PC-3 (cell line): ENCODE measurements around the gene TMC5. TPM values are rescaled to one million over a fixed set of nuclear protein-coding genes. Genes with fewer than 3 reads are reported as not detected.
"Not testable (repeated sequence)": the region's sequence is repeated elsewhere in the genome, so short reads cannot be mapped to it uniquely, and the experiment has no call there.

Experiments
- ATAC-seq: fragments of 200-7000 bp; cut with Tn5 transposase; 2 replicates; pipeline ENCODE4 v1.9.1; 2020; ENCODE audit warnings: mild to moderate bottlenecking, moderate library complexity
- BruUV-seq: library from RNA; stranded (reverse); fragments of 400-500 nt; replicated peaks from 2 replicates; lab custom pipeline; 2021; lab: Mats Ljungman, UMichigan
- CTCF ChIA-PET: fragments of 300-600 bp; sonication (Branson Sonifier 250); formaldehyde crosslinking; loops from one replicate; lab custom pipeline; 2022; ENCODE audit warnings: antibody characterized with exemption; lab: Charles Lee
- POLR2A ChIA-PET: fragments of 300-600 bp; sonication (Branson Sonifier 250); formaldehyde crosslinking; loops from one replicate; lab custom pipeline; 2022; ENCODE audit warnings: antibody characterized with exemption; ENCODE audit not compliant: unreplicated experiment; lab: Charles Lee
- DNase-seq: peaks from one replicate; pipeline ENCODE4 v3.0.0-alpha.2; 2015
- H2AFZ ChIP-seq: fragments of 300-600 bp; sonication (generic); 2 replicates; pipeline ENCODE4 v1.6.0; 2016; ENCODE audit warnings: antibody characterized with exemption, low read length
- H3F3A ChIP-seq: fragments of 300-600 bp; sonication (generic); one replicate; pipeline ENCODE4 v1.6.0; 2017; ENCODE audit warnings: antibody characterized with exemption, low read length, control low read depth, mild to moderate bottlenecking; ENCODE audit not compliant: unreplicated experiment
- H3K27ac ChIP-seq: fragments of 300-600 bp; sonication (generic); 2 replicates; pipeline ENCODE4 v1.5.1; 2016; ENCODE audit warnings: mild to moderate bottlenecking, low read length
- H3K27me3 ChIP-seq: fragments of 300-600 bp; sonication (generic); 2 replicates; pipeline ENCODE4 v1.6.1; 2016; ENCODE audit warnings: low read length, mixed read lengths
- H3K36me3 ChIP-seq: fragments of 300-600 bp; sonication (generic); 2 replicates; pipeline ENCODE4 v1.6.1; 2016; ENCODE audit warnings: low read depth, mixed run types, low read length, mixed read lengths
- H3K4me1 ChIP-seq: fragments of 300-600 bp; sonication (generic); 2 replicates; pipeline ENCODE4 v1.5.1; 2016; ENCODE audit warnings: low read length; ENCODE audit not compliant: insufficient read depth
- H3K4me2 ChIP-seq: fragments of 300-600 bp; sonication (generic); 2 replicates; pipeline ENCODE4 v1.6.0; 2016; ENCODE audit warnings: low read length
- H3K4me3 ChIP-seq: fragments of 300-600 bp; sonication (generic); 2 replicates; pipeline ENCODE4 v1.5.1; 2016; ENCODE audit warnings: mild to moderate bottlenecking, low read length, mixed read lengths
- H3K79me2 ChIP-seq: fragments of 300-600 bp; sonication (generic); 2 replicates; pipeline ENCODE4 v1.6.1; 2017; ENCODE audit warnings: low read length, mixed read lengths
- H3K9ac ChIP-seq: fragments of 300-600 bp; sonication (generic); 2 replicates; pipeline ENCODE4 v1.6.0; 2016; ENCODE audit warnings: mild to moderate bottlenecking, low read length
- H3K9me2 ChIP-seq: fragments of 300-600 bp; sonication (generic); replicated peaks from 2 replicates; pipeline ENCODE4 v1.6.1; 2016; ENCODE audit warnings: mixed run types, low read length, mixed read lengths
- H3K9me3 ChIP-seq: fragments of 300-600 bp; sonication (generic); 2 replicates; pipeline ENCODE4 v1.6.1; 2016; ENCODE audit warnings: low read length, mixed read lengths
- H4K20me1 ChIP-seq: fragments of 300-600 bp; sonication (generic); 2 replicates; pipeline ENCODE4 v1.6.1; 2016; ENCODE audit warnings: low read length, mixed read lengths
- EZH2 ChIP-seq: fragments of 300-600 bp; sonication (generic); IDR thresholded peaks from one replicate; pipeline ENCODE4 v1.6.1; 2017; ENCODE audit warnings: antibody characterized with exemption, mild to moderate bottlenecking, low read length; ENCODE audit not compliant: unreplicated experiment
- EZH2phosphoT487 ChIP-seq: fragments of 300-600 bp; sonication (generic); IDR thresholded peaks from 2 replicates; pipeline ENCODE4 v1.6.1; 2018; ENCODE audit warnings: mild to moderate bottlenecking, antibody characterized with exemption, low read length, borderline replicate concordance
- intact Hi-C: fragments of 100-400 bp; cut with micrococcal nuclease; formaldehyde crosslinking; loops from 2 replicates; pipeline ENCODE4 v1.9.0; 2023
- total RNA-seq: library from RNA; depleted of rRNA; stranded (reverse); fragments of >200 nt; gene quantifications from 2 replicates; pipeline ENCODE4 v1.2.3, GENCODE V29; 2014
- TF ChIP-seq, protein P1 (sequence below): fragments of 300-600 bp; sonication (generic); conservative IDR thresholded peaks from 2 replicates; pipeline ENCODE4 v1.5.1; 2017; ENCODE audit warnings: antibody characterized with exemption, low read depth, mild to moderate bottlenecking, low read length

The TMC5 gene
- total RNA-seq, 1 experiment from 2014 or later = 7.4 TPM

DNA sequence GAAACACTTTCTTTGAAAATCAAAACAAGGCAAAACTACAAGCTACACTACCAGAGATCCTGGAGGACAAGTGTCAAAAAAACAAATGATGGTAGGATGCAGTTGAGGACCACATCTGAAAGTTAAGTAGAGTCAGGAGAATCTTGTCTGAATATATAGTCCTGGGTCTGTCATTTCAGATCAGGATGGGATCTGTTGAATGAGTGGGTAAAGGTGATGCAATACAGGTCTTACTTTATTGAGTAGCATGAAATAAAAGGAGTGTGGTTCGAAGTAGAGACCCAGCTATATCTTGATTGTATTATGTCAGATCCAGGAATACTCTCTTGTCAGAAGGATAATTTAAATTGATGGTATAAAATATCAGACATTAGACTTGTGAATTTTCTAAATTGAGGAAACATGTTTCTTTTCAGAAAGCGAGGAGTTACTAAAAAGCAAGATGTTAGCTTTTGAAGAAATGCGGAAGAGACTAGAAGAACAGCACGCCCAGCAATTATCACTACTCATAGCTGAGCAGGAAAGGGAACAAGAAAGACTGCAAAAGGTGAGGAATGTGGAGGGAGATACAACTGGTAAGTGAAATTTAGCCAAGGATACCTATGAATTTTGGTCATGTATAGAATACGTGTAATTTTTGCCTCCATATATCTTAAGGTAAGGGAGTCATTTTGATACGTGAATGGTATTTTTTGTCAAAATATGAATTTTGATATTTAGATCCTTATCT, 122.7 kb downstream of the TMC5 start:
- ChIA-PET POLR2A (no interaction called here), CTCF (no interaction called here)
- H2AFZ ChIP-seq = no peak overlapping the region
- TF ChIP-seq, protein P1, sequence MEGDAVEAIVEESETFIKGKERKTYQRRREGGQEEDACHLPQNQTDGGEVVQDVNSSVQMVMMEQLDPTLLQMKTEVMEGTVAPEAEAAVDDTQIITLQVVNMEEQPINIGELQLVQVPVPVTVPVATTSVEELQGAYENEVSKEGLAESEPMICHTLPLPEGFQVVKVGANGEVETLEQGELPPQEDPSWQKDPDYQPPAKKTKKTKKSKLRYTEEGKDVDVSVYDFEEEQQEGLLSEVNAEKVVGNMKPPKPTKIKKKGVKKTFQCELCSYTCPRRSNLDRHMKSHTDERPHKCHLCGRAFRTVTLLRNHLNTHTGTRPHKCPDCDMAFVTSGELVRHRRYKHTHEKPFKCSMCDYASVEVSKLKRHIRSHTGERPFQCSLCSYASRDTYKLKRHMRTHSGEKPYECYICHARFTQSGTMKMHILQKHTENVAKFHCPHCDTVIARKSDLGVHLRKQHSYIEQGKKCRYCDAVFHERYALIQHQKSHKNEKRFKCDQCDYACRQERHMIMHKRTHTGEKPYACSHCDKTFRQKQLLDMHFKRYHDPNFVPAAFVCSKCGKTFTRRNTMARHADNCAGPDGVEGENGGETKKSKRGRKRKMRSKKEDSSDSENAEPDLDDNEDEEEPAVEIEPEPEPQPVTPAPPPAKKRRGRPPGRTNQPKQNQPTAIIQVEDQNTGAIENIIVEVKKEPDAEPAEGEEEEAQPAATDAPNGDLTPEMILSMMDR = no peak
- TF ChIP-seq EZH2 (no peak), EZH2phosphoT487 (no peak)
- no peaks in the 10 kb centered on the region for H3K27me3 ChIP-seq
- no peak overlapping the region for H3K27ac ChIP-seq
- H3K4me2 ChIP-seq = no peak overlapping the region
- H3K4me3 ChIP-seq = no peak overlapping the region
- BruUV-seq = no TSS peak
- H3K79me2 ChIP-seq = no peaks in the 10 kb centered on the region
- peaks cover 23% of the 10 kb centered on the region for H3K36me3 ChIP-seq
- H3K9ac ChIP-seq = no peak overlapping the region
- intact Hi-C loops = no loop called here
- no peaks in the 10 kb centered on the region for H3K9me2 ChIP-seq
- ATAC-seq (no peak), DNase-seq (no peak)
- no peaks in the 10 kb centered on the region for H3K9me3 ChIP-seq
- H3K4me1 ChIP-seq = no peaks in the 10 kb centered on the region
- H3F3A ChIP-seq = no peaks in the 10 kb centered on the region
- no peaks in the 10 kb centered on the region for H4K20me1 ChIP-seq

DNA sequence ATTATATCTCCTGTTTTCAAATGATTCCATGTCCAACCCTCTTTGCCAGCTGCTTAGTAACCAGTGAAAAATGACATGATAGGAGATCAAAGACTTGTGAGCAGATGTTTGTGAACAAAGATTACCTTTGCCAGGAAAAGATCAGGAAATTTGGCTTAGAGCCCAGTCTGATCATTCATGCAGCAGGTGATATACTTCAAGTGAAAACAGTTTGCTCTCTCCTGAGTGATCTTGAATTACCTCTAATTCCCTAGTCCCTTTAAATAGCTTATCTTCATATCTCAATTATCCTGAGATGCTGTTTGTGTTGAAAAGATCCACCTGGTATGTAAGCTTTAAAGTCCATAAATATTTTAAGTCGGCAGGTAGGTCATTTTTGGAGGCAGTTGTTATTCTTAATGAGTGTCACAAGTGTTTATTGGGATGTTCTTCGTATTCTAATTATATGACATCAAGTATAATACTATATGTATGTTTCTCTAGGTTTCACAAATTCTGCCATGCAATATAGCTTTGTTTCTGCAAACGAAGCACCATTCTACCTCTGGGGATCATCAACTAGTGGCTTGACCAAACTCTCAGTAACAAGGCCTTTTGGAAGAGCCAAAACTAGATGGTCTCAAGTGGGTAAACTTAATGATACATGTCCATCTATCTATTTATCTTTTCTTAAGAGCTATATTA, 124.6 kb downstream of the TMC5 start:
- no peaks in the 10 kb centered on the region for H3K9me3 ChIP-seq
- no peak overlapping the region for H3K4me3 ChIP-seq
- no peaks in the 10 kb centered on the region for H3K9me2 ChIP-seq
- no peaks in the 10 kb centered on the region for H3K79me2 ChIP-seq
- no peaks in the 10 kb centered on the region for H3F3A ChIP-seq
- no peak overlapping the region for H3K27ac ChIP-seq
- no peak for ATAC-seq
- no TSS peak for BruUV-seq
- no peak overlapping the region for H3K9ac ChIP-seq
- ChIA-PET POLR2A (no interaction called here), CTCF (no interaction called here)
- H3K36me3 ChIP-seq = peaks cover 23% of the 10 kb centered on the region
- no peak overlapping the region for H3K4me2 ChIP-seq
- no peaks in the 10 kb centered on the region for H3K4me1 ChIP-seq
- no peak overlapping the region for H2AFZ ChIP-seq
- no peak for TF ChIP-seq EZH2phosphoT487
- no peak for TF ChIP-seq EZH2
- TF ChIP-seq, protein P1 = no peak
- DNase-seq = no peak
- H3K27me3 ChIP-seq = no peaks in the 10 kb centered on the region
- intact Hi-C loops = no loop called here
- H4K20me1 ChIP-seq = no peaks in the 10 kb centered on the region

DNA sequence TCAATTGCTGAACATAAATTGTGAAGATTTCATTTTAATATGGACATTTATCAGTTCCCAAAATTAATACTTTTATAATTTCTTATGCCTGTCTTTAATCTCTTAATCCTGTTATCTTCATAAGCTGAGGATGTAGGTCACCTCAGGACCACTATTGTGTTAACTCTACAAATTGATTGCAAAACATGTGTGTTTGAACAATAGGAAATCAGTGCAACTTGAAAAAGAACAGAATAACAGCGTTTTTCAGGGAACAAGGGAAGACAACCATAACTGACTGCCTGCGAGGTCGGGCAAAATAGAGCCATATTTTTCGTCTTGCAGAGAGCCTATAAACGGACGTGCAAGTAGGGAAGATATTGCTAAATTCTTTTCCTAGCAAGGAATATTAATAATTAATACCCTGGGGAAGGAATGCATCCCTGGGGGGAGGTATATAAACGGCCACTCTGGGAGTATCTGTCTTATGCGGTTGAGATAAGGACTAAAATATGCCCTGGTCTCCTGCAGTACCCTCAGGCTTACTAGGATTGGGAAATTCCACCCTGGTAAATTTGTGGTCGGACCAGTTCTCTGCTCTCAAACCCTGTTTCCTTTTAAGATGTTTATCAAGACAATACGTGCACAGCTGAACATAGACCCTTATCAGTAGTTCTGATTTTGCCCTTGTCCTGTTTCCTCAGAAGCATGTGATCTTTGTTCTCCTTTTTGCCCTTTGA, 125.8 kb downstream of the TMC5 start:
- H3K9me3 ChIP-seq, BruUV-seq, H3K4me2 ChIP-seq, H2AFZ ChIP-seq, DNase-seq, POLR2A ChIA-PET, H3K9me2 ChIP-seq, H3K27me3 ChIP-seq, H3K9ac ChIP-seq, H3K27ac ChIP-seq, H3K79me2 ChIP-seq, H3F3A ChIP-seq, ATAC-seq, H3K4me3 ChIP-seq, H4K20me1 ChIP-seq, CTCF ChIA-PET, intact Hi-C loops, H3K4me1 ChIP-seq: not testable (repeated sequence)
- H3K36me3 ChIP-seq = peaks cover 23% of the 10 kb centered on the region
